Prostate gland (tissue), 2 donors: ENCODE measurements around the gene TMEM100. TPM values are rescaled to one million over a fixed set of nuclear protein-coding genes. Genes with fewer than 3 reads are reported as not detected.

Experiments used
- DNase-seq: peaks from one replicate; pipeline ENCODE4 v3.0.0-alpha.2; 2019; ENCODE audit warnings: low spot score
- H3K27ac ChIP-seq, 2 donors: fragments of 200-600 bp; sonication (generic); 2 replicates each; pipeline ENCODE4 v1.5.1; 2017 to 2019
- H3K27me3 ChIP-seq: fragments of 200-600 bp; sonication (generic); replicated peaks from 2 replicates; pipeline ENCODE4 v1.5.1; 2019; ENCODE audit not compliant: insufficient read depth
- H3K36me3 ChIP-seq, 2 donors: fragments of 200-600 bp; sonication (generic); 1 replicate in 1 of 2; 2 replicates in 1 of 2; pipeline versions ENCODE4 v1.5.1 to v1.8.1; 2017 to 2019
- H3K4me1 ChIP-seq: fragments of 200-600 bp; sonication (generic); replicated peaks from 2 replicates; pipeline ENCODE4 v1.5.1; 2019
- H3K4me3 ChIP-seq, 2 donors: fragments of 200-600 bp; sonication (generic); 2 replicates each; pipeline ENCODE4 v1.5.1; 2017 to 2019
- H3K9me3 ChIP-seq: fragments of 200-600 bp; sonication (generic); 2 replicates; pipeline ENCODE4 v1.5.1; 2017
- POLR2A ChIP-seq: fragments of 450-650 bp; IDR thresholded peaks from one replicate; pipeline ENCODE4 v1.6.1; 2016; ENCODE audit warnings: antibody characterized with exemption, mild to moderate bottlenecking
- POLR2AphosphoS5 ChIP-seq: sonication (generic); formaldehyde crosslinking; IDR thresholded peaks from one replicate; pipeline ENCODE4 v1.6.1; 2017; ENCODE audit warnings: antibody characterized with exemption
- WGBS: methylation state at CpG from one replicate; pipeline ENCODE4 v1.1.5; 2018; 5-methylcytosine and 5-hydroxymethylcytosine counted together
- intact Hi-C: fragments of 100-400 bp; cut with DNase I; formaldehyde crosslinking; loops from one replicate; pipeline ENCODE4 v1.14.2; 2022
- total RNA-seq, 2 donors: library from RNA; depleted of rRNA; stranded (reverse); fragments of >200 nt; gene quantifications; one replicate each; pipeline ENCODE4 v1.1.0, GENCODE V29; 2016
- TF ChIP-seq, protein P1 (sequence below), 4 experiments: fragments of 200-600 bp in 2 of 4; fragments of 450-650 bp in 2 of 4; sonication (generic) in 2 of 4; IDR thresholded peaks; 1 replicate in 3 of 4; 2 replicates in 1 of 4; pipeline ENCODE4 v1.5.1; 2016 to 2019; ENCODE audit warnings: antibody characterized with exemption in 4 of 4, mild to moderate bottlenecking in 2 of 4, moderate library complexity in 2 of 4

Gene TMEM100
- total RNA-seq, 2 donors from 2014 or later: 1.2 to 3.2 TPM

DNA sequence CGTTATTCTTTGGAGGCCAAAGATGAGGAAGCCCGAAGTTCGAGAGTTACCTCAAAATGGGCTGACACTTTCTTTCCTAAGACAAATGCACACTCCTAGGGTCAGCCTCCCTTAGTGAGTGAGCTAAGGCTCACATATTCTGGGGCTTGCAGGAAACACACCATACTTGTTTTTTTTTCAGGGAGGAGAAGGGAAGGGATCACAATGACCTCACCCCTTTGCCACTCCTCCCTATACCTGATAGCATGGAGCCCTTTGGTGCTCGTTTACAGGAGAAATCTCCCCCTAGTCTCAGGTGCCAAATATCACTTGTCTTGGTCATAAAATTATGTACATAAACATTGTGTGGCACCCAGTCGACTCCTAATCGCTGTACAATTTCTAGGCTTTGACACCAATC, 4.6 kb upstream of the TMEM100 start:
- intact Hi-C loops: no loop called here
- TF ChIP-seq POLR2AphosphoS5 (no peak), POLR2A (no peak)
- TF ChIP-seq, protein P1, sequence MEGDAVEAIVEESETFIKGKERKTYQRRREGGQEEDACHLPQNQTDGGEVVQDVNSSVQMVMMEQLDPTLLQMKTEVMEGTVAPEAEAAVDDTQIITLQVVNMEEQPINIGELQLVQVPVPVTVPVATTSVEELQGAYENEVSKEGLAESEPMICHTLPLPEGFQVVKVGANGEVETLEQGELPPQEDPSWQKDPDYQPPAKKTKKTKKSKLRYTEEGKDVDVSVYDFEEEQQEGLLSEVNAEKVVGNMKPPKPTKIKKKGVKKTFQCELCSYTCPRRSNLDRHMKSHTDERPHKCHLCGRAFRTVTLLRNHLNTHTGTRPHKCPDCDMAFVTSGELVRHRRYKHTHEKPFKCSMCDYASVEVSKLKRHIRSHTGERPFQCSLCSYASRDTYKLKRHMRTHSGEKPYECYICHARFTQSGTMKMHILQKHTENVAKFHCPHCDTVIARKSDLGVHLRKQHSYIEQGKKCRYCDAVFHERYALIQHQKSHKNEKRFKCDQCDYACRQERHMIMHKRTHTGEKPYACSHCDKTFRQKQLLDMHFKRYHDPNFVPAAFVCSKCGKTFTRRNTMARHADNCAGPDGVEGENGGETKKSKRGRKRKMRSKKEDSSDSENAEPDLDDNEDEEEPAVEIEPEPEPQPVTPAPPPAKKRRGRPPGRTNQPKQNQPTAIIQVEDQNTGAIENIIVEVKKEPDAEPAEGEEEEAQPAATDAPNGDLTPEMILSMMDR (IDR thresholded peaks at IDR 0.05): no peak

DNA sequence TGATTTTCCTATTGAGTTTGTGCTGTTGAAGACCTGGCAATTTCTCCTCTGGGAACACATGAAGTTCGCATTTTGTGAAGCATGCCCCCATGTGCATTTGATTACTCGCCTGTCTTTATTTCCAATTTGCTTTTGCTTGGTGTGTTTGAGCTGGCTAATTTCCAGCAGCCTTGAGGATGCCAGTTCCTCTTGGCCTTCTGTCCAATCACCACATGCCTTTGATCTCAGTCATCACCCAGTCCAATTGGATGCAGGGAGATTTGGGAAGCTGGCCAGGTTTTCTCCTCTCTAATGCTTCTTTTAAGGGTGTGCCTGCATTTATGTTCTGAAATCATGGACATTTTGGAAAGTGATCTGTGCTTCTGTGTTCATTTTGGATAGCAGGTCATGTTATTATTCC, 3.8 kb upstream of the TMEM100 start:
- Histone ChIP-seq H3K36me3 (no peaks in the 10 kb centered on the region), H3K27me3 (peaks cover 2% of the 10 kb centered on the region), H3K27ac (no peak overlapping the region), H3K4me1 (no peaks in the 10 kb centered on the region), H3K4me3 (no peak overlapping the region), H3K9me3 (no peaks in the 10 kb centered on the region)
- 8% methylated on average over 2 of the region's 2 CpGs for WGBS
- intact Hi-C loops: no loop called here
- TF ChIP-seq POLR2AphosphoS5: peak; percentile 30
- TF ChIP-seq, protein P1 (IDR thresholded peaks at IDR 0.05): no peak
- peak; percentile 30 for DNase-seq

More for the DNA sequence above, 4.6 kb upstream of the TMEM100 start:
- WGBS: 82% methylated on average over 6 of the region's 6 CpGs
- Histone ChIP-seq H3K9me3 (no peaks in the 10 kb centered on the region), H3K27ac (no peak overlapping the region), H3K4me1 (no peaks in the 10 kb centered on the region), H3K36me3 (no peaks in the 10 kb centered on the region), H3K27me3 (peaks cover 2% of the 10 kb centered on the region), H3K4me3 (no peak overlapping the region)
- no peak for DNase-seq

DNA sequence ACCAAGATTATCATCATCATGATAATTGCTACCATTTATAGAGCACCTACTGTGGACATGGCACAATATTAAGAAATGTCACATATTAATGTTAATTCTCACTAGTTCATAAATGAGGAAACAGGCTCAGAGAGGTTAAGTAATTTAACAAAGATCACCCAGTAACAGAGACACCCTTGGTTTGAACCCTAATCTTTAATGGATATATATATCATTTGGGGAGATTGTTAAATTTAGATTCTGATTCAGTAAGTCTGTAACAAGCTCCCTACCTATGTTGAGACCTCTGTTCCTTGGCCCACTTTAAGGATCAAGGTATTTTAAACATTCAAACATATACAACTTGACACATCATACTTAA, 804 bp upstream of the TMEM100 start:
- intact Hi-C loops: no loop called here
- no peak for TF ChIP-seq POLR2A
- TF ChIP-seq, protein P1 (IDR thresholded peaks at IDR 0.05): no peak
- TF ChIP-seq POLR2AphosphoS5: no peak
- H3K4me1 ChIP-seq: no peaks in the 10 kb centered on the region
- H3K9me3 ChIP-seq: no peaks in the 10 kb centered on the region
- no peak overlapping the region for H3K4me3 ChIP-seq
- H3K27me3 ChIP-seq: peaks cover 2% of the 10 kb centered on the region
- DNase-seq: no peak
- no peak overlapping the region for H3K27ac ChIP-seq
- H3K36me3 ChIP-seq: no peaks in the 10 kb centered on the region

DNA sequence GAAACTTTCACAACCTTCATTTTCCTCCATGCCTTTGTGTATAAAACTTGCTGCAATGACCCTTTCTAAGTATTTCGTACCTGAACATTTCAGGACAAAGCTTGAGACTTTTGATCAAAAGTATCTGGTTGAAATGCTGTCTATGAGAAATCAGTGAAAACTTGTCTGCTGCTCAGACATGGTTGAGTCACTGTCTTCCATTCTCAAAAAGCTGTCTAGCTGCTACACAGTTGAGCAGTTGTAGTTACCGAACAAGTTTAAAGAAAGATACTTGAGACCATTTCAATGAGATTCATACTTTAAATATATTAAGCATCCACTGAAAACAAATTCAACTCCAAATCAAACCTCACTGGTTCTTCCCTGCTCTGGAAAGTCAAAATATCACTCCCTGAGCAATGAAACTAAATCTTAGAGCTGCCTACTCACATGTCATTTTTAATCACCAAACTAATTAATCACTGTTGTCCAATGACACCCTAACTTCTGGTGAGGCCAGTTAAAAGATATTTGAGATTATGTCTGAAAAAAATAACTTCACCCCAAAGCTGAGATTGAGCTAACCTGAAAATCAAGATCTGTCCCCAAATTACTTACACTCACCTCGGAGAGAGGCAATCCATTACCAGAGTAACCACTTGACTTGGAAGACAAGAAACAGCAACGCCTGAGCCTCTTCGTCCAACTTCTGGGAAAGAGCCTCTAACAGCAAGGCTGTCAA, 488 bp downstream of the TMEM100 start:
- TF ChIP-seq POLR2A (no peak), POLR2AphosphoS5 (no peak)
- TF ChIP-seq, protein P1 (IDR thresholded peaks at IDR 0.05): no peak
- H3K4me1 ChIP-seq: no peaks in the 10 kb centered on the region
- peaks cover 2% of the 10 kb centered on the region for H3K27me3 ChIP-seq
- WGBS: 55% methylated on average over 5 of the region's 5 CpGs
- H3K27ac ChIP-seq: no peak overlapping the region
- intact Hi-C loops: no loop called here
- peak overlapping the region in 1 of 2 donors; percentile 7 for H3K4me3 ChIP-seq
- no peaks in the 10 kb centered on the region for H3K9me3 ChIP-seq
- no peaks in the 10 kb centered on the region for H3K36me3 ChIP-seq
- DNase-seq: no peak
